Measurements from ENCODE around the gene TRUB2.

Gene TRUB2

GRCh38 chr9:128271112-128271511 lies 51.1 kb downstream of the TRUB2 start:
- no peak for DNase-seq (ENCODE audit: low read depth)

GRCh38 chr9:128266868-128267590 lies 55.2 kb downstream of the TRUB2 start:
- no peak for DNase-seq (ENCODE audit: low read depth)

GRCh38 chr9:128265348-128265847 lies 56.8 kb downstream of the TRUB2 start:
- DNase-seq (ENCODE audit: low read depth), result no peak

GRCh38 chr9:128262687-128263086 lies 59.6 kb downstream of the TRUB2 start:
- DNase-seq (ENCODE audit: low read depth), result no peak

GRCh38 chr9:128260340-128260739 lies 61.9 kb downstream of the TRUB2 start:
- DNase-seq (ENCODE audit: low read depth), result no peak

GRCh38 chr9:128259156-128259555 lies 63.1 kb downstream of the TRUB2 start:
- no peak for DNase-seq (ENCODE audit: low read depth)

GRCh38 chr9:128258326-128258725 lies 63.9 kb downstream of the TRUB2 start:
- DNase-seq (ENCODE audit: low read depth), result no peak

GRCh38 chr9:128257907-128258306 lies 64.3 kb downstream of the TRUB2 start:
- DNase-seq (ENCODE audit: low read depth), result no peak

GRCh38 chr9:128257086-128257825 lies 65.0 kb downstream of the TRUB2 start:
- no peak for DNase-seq (ENCODE audit: low read depth)
